ENCODE measurements around the gene IDH3A. TPM values are rescaled to one million over a fixed set of nuclear protein-coding genes. Genes with fewer than 3 reads are reported as not detected.

Gene IDH3A
- total RNA-seq, 3 donors from 2014 or later: 169 to 210 (median 187) TPM

DNA sequence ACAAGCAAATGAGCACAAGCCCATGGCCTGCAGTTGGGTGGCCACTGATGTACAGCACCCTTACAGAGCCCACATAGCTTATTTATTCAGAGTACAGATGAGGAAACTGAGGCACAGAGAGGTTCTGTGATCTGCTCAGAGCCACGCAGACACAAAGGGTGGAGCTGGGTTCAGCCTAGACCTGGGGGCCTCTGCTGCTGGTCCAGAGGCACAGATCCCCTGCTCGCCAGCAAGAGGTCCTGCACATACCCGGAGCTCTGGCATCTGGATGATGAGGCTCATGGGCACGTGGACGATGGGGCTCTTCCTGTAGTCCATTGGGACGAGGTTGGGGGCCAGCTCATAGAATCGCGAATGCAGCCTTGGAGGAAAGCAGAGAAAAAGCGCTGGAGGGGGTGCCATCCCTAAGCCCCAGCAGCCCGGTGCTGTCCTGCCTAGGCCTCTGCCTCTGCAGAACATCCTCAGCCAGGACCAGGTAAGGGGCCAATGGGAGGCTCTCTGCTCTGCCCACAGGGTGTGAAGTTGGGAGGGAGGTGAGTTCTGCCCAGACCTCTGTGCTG is 38.2 kb upstream of the IDH3A start:
- Mint-ChIP-seq H3K27me3 (ENCODE audit: low read depth) (no peaks in the 10 kb centered on the region), H3K4me1 (ENCODE audit: low read depth) (peaks cover 7% of the 10 kb centered on the region), H3K4me3 (no peak overlapping the region), H3K9me3 (no peaks in the 10 kb centered on the region), H3K36me3 (ENCODE audit: insufficient read depth) (no peaks in the 10 kb centered on the region)
- ATAC-seq (no peak), DNase-seq (no peak)

DNA sequence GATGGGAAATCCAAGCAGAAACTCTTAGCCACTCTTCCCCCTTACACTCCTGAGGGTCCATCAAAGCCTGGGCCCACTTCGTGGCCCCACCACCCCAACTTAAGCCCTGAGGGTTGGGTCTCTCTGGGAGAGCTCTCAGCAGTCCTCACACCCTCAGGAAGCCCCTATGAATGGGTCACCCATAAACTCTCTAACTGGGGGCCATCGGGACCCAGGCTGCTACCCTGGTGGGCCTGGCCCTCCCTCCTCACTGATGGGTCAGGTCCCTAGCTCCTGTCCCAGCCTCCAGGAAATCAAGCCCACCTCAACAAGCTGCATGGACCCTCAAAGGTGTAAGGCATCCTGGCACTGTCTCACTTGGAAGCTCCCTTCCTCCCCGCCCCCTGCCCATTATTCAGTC is 37.4 kb upstream of the IDH3A start:
- H3K4me1 Mint-ChIP-seq (ENCODE audit: low read depth): no peaks in the 10 kb centered on the region
- no peak for ATAC-seq
- no peaks in the 10 kb centered on the region for H3K9me3 Mint-ChIP-seq
- H3K27me3 Mint-ChIP-seq (ENCODE audit: low read depth): no peaks in the 10 kb centered on the region
- H3K36me3 Mint-ChIP-seq (ENCODE audit: insufficient read depth): no peaks in the 10 kb centered on the region
- no peak overlapping the region for H3K4me3 Mint-ChIP-seq
- DNase-seq: no peak

DNA sequence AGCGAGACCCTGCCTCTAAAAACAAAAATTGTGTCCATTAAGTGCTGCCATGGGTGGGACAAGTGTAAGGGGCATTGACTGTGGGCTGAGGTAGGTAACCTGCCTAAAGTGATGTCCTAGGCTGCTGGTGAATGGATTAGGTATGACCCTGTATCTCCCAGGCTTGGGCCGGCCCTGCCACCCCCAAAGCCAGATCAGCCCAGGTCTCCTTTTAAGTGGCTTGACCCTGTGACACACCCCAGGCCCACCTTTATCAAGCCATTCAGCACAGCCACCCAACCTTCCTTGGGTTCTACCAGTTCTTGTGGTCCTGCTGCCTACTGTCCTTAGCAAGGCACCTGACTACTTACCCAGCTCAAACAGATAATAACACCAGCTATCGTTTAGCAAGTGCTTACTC is 36.6 kb upstream of the IDH3A start:
- Mint-ChIP-seq H3K4me1 (ENCODE audit: low read depth) (no peaks in the 10 kb centered on the region), H3K36me3 (ENCODE audit: insufficient read depth) (no peaks in the 10 kb centered on the region), H3K4me3 (no peak overlapping the region), H3K27me3 (ENCODE audit: low read depth) (no peaks in the 10 kb centered on the region), H3K9me3 (no peaks in the 10 kb centered on the region)
- no peak for DNase-seq
- no peak for ATAC-seq

DNA sequence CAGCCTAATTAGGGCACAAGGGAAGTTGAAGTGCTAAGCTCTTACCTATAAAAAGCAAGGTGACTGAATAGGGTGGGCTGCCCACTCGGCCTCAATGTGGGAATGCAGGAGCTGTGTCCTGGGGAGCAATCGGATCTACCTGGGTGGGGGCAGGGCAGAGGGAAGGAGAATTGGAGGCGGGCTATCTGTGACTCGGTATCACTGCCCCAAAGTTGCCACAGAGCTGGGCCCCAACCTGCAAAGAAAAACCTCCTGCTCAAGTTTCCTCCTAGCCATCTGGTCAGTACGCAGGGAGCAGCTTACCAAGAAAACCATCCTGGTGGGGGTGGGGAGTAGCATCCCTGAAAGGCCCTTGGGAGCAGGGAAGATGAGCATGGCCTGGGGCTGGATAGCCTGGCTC is 28.6 kb upstream of the IDH3A start:
- Mint-ChIP-seq H3K27me3 (ENCODE audit: low read depth) (no peaks in the 10 kb centered on the region), H3K4me3 (no peak overlapping the region), H3K4me1 (ENCODE audit: low read depth) (no peaks in the 10 kb centered on the region), H3K9me3 (no peaks in the 10 kb centered on the region), H3K36me3 (ENCODE audit: insufficient read depth) (no peaks in the 10 kb centered on the region)
- no peak for DNase-seq
- ATAC-seq: no peak

DNA sequence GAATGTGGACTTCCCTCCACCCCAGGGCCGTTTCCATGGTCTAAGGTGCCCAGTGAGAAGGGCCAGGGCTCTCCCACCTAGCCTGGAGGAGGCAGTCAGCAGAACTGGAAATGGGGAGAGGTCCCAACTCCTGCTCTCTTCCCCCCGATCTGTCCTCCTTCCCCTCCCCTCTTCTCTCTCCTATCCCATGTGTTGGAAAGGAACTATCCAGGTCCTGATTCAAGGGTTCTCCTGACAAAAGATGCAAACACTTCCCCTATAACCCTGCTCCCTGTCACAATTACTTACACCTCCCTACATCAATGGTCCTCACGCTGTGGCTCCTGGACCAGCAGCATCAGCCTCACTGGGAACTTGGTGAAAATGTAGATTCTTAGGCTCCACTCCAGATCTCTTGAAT is 23.9 kb upstream of the IDH3A start:
- ATAC-seq (no peak), DNase-seq (no peak)
- Mint-ChIP-seq H3K4me3 (no peak overlapping the region), H3K36me3 (ENCODE audit: insufficient read depth) (no peaks in the 10 kb centered on the region), H3K27me3 (ENCODE audit: low read depth) (no peaks in the 10 kb centered on the region), H3K4me1 (ENCODE audit: low read depth) (no peaks in the 10 kb centered on the region), H3K9me3 (no peaks in the 10 kb centered on the region)

DNA sequence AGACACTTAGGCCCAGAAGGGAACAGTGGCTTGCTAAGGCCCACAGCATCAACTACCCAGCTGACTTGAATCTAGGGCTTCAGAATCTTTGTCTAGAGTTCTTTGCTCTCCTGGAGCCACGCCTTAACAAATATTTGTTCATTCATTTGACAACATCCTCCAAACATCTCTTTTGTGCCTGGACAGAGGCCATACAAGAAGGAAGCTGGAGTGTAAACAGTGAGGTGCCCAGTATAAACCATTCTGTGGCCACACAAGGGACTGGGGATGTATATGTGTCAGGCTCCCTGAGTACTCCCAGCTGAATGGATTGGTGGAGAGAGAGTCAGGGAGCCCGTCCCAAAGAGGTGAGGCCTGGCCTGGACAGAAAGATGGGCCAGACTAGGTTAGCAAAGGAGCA is 21.3 kb upstream of the IDH3A start:
- Mint-ChIP-seq H3K4me1 (ENCODE audit: low read depth) (peaks cover 9% of the 10 kb centered on the region), H3K27me3 (ENCODE audit: low read depth) (no peaks in the 10 kb centered on the region), H3K9me3 (no peaks in the 10 kb centered on the region), H3K36me3 (ENCODE audit: insufficient read depth) (no peaks in the 10 kb centered on the region), H3K4me3 (no peak overlapping the region)
- ATAC-seq (no peak), DNase-seq (no peak)

DNA sequence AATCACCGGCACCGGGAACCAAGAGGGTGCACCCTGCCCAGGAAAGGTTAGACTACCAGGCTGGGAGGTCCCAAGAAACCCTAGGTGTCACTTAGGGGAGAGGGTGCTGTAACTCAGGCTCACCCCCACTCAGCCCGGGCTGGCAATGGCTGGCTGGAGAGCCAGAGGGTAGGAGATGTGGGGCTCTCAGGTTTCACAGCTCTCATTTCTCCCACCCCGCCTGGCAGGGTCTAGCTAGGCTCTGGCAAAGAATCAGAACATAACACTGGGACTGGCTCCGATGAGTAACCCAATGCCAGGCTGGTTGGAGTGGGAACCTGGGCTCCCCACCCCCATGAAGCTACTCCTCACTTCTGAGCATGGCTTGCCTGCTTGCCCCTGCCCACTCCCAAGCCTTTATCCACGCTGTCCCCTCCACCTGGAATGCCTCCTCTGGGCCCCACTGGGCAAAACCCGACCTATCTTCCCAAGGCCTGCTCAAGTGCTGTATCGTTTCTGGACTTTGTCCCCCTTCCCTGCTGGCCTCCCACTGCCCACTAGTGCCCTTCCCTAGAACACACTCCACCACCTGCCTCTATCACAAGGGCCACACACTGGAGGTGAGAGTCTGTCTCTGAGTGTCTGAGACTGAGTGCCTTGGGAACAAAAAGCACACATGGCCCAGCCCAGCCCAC is 19.9 kb upstream of the IDH3A start:
- H3K36me3 Mint-ChIP-seq (ENCODE audit: insufficient read depth): no peaks in the 10 kb centered on the region
- H3K4me1 Mint-ChIP-seq (ENCODE audit: low read depth): peaks cover 11% of the 10 kb centered on the region
- no peaks in the 10 kb centered on the region for H3K27me3 Mint-ChIP-seq (ENCODE audit: low read depth)
- no peaks in the 10 kb centered on the region for H3K9me3 Mint-ChIP-seq
- ATAC-seq (no peak), DNase-seq (no peak)
- H3K4me3 Mint-ChIP-seq: no peak overlapping the region

DNA sequence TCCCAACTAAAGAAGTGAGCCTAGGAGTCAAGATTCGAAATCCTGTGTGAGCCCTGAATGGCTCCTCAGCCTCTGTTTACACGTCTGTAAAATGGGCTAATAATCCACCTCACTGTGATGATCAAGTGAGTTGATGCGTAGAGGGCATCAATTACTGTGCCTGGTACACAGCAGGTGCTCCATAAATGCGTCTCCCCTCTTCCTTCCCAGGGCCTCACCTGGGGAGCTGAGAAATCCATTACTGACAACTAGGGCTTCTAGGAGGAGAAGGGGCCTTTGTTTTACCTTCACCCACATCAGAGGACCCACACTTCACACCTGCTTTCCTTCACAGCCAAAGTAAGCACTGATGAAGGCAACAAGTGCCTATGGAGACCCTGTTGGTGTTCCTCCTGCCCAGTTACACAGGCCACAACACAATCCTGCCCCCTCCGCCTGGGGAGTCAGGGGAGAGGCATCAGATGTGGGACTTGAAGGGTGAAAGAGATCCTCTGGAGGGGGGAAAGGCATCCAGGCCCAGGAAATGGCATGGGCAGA is 19.3 kb upstream of the IDH3A start:
- H3K4me3 Mint-ChIP-seq: peak overlapping the region; percentile 74
- DNase-seq (no peak), ATAC-seq (no peak)
- H3K27me3 Mint-ChIP-seq (ENCODE audit: low read depth): no peaks in the 10 kb centered on the region
- H3K36me3 Mint-ChIP-seq (ENCODE audit: insufficient read depth): no peaks in the 10 kb centered on the region
- H3K9me3 Mint-ChIP-seq: no peaks in the 10 kb centered on the region
- peaks cover 11% of the 10 kb centered on the region for H3K4me1 Mint-ChIP-seq (ENCODE audit: low read depth)

DNA sequence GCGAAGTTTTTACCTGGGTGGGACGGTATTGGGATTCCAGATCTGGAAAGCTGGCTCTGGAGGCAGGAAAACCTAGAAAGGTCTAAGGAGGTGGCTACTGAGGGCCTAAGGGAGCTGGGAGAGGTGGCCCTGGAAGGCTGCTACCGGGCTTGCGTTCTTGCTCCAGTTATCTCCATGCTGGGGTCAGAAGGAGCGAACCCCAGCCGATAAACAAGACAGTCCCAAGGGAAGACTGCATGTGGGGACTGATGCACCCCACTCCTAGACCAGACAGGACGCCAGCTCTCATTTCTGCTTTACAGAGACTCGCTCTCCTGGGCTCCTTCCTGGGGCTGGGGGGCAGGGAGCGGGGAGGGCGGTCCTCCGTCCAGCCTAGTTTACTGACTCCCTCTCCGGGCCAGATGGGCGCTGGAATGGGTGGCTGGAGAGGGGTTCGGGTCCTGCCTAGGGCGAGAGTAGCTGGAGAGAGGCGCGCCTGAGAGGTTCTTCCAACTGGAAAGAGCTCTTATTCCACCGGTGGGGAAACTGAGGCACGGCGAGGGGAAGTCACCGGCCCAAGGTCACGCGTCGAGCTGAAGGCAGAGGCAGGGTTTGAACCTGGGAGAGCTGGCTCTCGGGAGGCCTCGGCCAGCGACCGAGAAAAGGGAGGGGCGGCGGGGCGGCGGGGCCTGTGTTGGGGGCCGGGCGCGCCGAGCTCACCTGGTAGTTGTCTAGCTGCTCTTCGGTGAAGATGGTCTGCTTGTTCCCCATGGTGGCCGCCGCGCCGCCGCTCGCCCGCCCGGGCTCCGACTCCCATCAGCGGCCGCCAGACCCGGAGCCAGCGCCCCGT is 18.5 kb upstream of the IDH3A start:
- Mint-ChIP-seq H3K4me1 (ENCODE audit: low read depth) (peaks cover 11% of the 10 kb centered on the region), H3K9me3 (no peaks in the 10 kb centered on the region), H3K27me3 (ENCODE audit: low read depth) (no peaks in the 10 kb centered on the region), H3K36me3 (ENCODE audit: insufficient read depth) (no peaks in the 10 kb centered on the region), H3K4me3 (peak overlapping the region; percentile 74)
- DNase-seq: peak; percentile 23
- peak; percentile 51 to 59 for ATAC-seq

DNA sequence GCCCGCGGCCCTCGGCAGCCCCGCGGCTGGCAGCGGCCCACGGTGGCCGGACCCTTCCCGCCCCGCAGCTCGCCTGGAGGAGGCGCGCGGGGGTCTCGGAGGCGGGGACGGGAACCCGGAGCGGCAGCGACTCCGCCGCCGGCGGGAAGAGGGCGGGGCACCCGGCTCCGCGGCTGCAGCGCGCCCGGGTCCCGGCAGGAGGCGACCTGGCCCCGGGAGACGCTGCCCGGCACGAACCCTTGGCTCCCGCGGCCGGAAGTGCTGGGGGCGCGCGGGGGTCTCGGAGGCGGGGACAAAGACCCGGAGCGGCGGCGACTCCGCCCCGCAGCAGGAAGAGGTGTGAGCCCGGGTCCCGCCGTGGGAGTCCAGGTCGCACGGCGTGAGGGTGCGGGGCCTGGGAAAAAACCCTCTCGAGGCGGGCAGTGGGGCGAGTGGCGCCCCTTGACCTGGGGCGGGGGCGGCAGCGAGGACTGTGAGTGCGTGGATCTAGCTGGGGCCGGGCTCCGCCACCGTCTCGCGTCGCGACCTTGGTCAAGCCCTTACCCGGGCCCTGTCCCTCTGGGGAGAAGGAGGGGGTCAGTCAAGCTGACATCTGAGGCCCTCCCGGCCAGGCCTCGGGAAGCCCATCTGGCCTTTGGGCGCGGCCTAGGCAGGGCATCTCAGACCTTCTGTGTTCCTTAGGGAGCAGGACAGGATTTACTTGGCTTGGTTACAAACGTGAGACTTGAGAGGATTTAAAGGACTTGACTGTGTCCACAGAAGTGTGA is 17.7 kb upstream of the IDH3A start, which contains the start of gene CIB2:
Gene CIB2, minus strand, starts transcription at position 151 of the 767 bp plus-strand sequence. CDS start 230 bp downstream, outside the sequence.
- ATAC-seq: peak; percentile 91 to 92
- H3K36me3 Mint-ChIP-seq (ENCODE audit: insufficient read depth): no peaks in the 10 kb centered on the region

DNA sequence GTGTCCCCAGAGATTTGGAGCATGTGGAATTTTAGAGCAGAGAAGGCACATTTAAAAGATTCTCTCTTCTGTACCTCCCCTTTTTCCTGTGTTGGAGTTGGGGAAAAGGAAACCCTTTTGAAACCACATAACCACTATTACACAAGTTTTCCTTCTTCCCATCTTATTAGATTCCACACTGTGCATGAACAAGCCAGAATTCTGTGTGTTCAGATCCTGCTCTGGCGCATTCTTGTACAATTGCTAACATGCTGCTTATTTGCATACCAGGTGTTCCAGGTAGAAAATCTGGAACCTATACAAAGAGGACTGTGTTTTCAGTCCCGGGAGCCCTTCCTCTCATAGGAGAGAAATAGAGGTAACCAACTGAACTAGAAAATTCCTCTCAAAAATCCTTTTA is 15.4 kb upstream of the IDH3A start:
- Mint-ChIP-seq H3K9me3 (no peaks in the 10 kb centered on the region), H3K4me3 (no peak overlapping the region), H3K27me3 (ENCODE audit: low read depth) (no peaks in the 10 kb centered on the region), H3K4me1 (ENCODE audit: low read depth) (peaks cover 11% of the 10 kb centered on the region), H3K36me3 (ENCODE audit: insufficient read depth) (no peaks in the 10 kb centered on the region)
- ATAC-seq (no peak), DNase-seq (no peak)

More for the DNA sequence above, 17.7 kb upstream of the IDH3A start, which contains the start of gene CIB2:
- H3K4me1 Mint-ChIP-seq (ENCODE audit: low read depth): peaks cover 11% of the 10 kb centered on the region
- H3K27me3 Mint-ChIP-seq (ENCODE audit: low read depth): no peaks in the 10 kb centered on the region
- DNase-seq: peak; percentile 67
- no peaks in the 10 kb centered on the region for H3K9me3 Mint-ChIP-seq
- peak within 1 kb of the TSS; percentile 80 for H3K4me3 Mint-ChIP-seq

DNA sequence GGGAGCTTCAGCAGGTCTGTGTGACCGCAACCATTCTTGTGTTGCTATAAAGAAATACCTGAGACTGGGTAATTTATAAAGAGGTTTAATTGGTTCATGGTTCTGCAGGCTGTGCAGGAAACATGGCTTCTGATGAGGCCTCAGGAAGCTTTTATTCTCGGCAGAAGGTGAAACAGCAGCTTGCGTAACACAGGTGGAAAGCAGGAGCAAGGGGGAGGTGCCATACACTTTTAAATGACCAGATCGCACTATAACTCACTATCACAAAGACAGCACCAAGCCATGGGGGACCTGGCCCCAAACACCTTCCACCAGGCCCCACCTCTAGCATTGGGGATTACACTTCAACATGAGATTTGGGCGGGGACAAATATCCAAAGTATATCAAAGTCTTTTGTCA is 9.6 kb upstream of the IDH3A start:
- no peaks in the 10 kb centered on the region for H3K4me1 Mint-ChIP-seq (ENCODE audit: low read depth)
- DNase-seq (no peak), ATAC-seq (no peak)
- no peaks in the 10 kb centered on the region for H3K27me3 Mint-ChIP-seq (ENCODE audit: low read depth)
- H3K4me3 Mint-ChIP-seq: no peak overlapping the region
- no peaks in the 10 kb centered on the region for H3K9me3 Mint-ChIP-seq
- H3K36me3 Mint-ChIP-seq (ENCODE audit: insufficient read depth): no peaks in the 10 kb centered on the region

DNA sequence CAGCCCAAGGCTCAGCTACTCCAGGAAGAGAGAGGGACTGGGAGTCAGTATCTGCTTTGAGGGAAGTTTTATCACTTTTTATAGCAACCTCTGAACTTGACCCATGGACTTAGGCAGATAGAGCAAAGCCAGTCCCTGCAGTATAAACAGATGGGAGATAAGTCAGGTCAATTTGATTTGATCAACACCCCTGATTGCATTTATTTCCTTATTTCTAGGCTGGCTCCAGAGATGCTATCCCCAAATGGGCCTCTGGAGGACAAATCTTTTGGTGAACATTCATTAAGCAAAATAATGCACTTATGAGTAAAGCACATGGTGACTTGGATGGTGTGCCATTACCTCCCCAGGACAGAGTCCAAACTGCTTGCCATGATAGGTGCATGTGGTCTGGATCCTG is 8.9 kb upstream of the IDH3A start:
- Mint-ChIP-seq H3K36me3 (ENCODE audit: insufficient read depth) (no peaks in the 10 kb centered on the region), H3K4me3 (no peak overlapping the region), H3K4me1 (ENCODE audit: low read depth) (no peaks in the 10 kb centered on the region), H3K9me3 (no peaks in the 10 kb centered on the region), H3K27me3 (ENCODE audit: low read depth) (no peaks in the 10 kb centered on the region)
- ATAC-seq (no peak), DNase-seq (no peak)

DNA sequence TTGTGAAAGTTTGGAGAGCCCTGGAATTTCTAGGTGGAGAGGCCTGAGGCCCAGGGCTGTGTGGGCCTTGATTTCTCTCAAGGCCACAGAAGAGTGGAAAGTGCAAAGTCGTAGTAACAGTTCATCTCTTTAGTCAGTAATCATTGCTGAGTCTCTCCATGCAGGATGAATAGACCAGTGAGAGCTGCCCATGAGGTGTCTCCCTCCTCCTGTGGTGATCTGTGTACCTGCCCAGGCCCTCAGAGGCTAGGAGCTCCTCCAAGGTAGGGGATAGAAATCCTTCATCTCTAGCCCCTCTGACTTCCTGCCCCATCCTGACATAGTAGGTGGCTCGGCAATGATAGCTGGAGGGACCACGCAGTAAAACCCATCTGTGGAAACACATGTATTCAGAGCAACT is 6.8 kb upstream of the IDH3A start:
- H3K36me3 Mint-ChIP-seq (ENCODE audit: insufficient read depth): no peaks in the 10 kb centered on the region
- DNase-seq (no peak), ATAC-seq (no peak)
- no peak overlapping the region for H3K4me3 Mint-ChIP-seq
- H3K4me1 Mint-ChIP-seq (ENCODE audit: low read depth): peaks cover 1% of the 10 kb centered on the region
- no peaks in the 10 kb centered on the region for H3K27me3 Mint-ChIP-seq (ENCODE audit: low read depth)
- no peaks in the 10 kb centered on the region for H3K9me3 Mint-ChIP-seq

All from activated T-cell treated with anti-CD3 and anti-CD28 coated beads, Interleukin-2, amount 50 U/mL, for 4 hours (primary cell).